HEK293T (cell line): ENCODE results near the gene SLC22A14.

Experiments used
- ARNT ChIP-seq: fragments of 450-650 bp; IDR thresholded peaks from 2 replicates; pipeline ENCODE4 v1.6.1; 2017; ENCODE audit warnings: mild to moderate bottlenecking
- HDGF ChIP-seq: fragments of 450-650 bp; IDR thresholded peaks from 2 replicates; pipeline ENCODE4 v1.6.1; 2017; ENCODE audit warnings: antibody characterized with exemption, borderline replicate concordance
- PKNOX1 ChIP-seq: fragments of 450-650 bp; IDR thresholded peaks from 2 replicates; pipeline ENCODE4 v1.6.1; 2016

GRCh38 chr3:38264353-38264771 lies 17.7 kb upstream of the SLC22A14 start:
- TF ChIP-seq HDGF: no peak
- no peak for TF ChIP-seq PKNOX1
- TF ChIP-seq ARNT: no peak
